Peyer's patch (tissue), 4 donors: Measurements from ENCODE around the gene INSIG2. TPM values are rescaled to one million over a fixed set of nuclear protein-coding genes. Genes with fewer than 3 reads are reported as not detected.

Experiments
- DNase-seq, 3 donors: peaks; one replicate each; pipeline ENCODE4 v3.0.0-alpha.2; 2017 to 2019
- H3K27ac ChIP-seq, 4 donors: fragments of 200-600 bp; sonication (generic); one replicate each; pipeline ENCODE4 v1.5.1; 2016 to 2019
- H3K27me3 ChIP-seq, 2 donors: fragments of 200-600 bp; sonication (generic); one replicate each; pipeline ENCODE4 v1.5.1; 2019
- H3K36me3 ChIP-seq, 3 donors: fragments of 200-600 bp; sonication (generic); one replicate each; pipeline ENCODE4 v1.5.1; 2016 to 2019
- H3K4me1 ChIP-seq, 4 donors: fragments of 200-600 bp; sonication (generic); one replicate each; pipeline ENCODE4 v1.5.1; 2016 to 2019
- H3K4me3 ChIP-seq, 4 donors: fragments of 200-600 bp; sonication (generic); 1 replicate in 3 of 4; 2 replicates in 1 of 4; pipeline ENCODE4 v1.5.1; 2016 to 2019; ENCODE audit warnings: mild to moderate bottlenecking in 1 of 4
- H3K9me3 ChIP-seq, 4 donors: fragments of 200-600 bp; sonication (generic); one replicate each; pipeline ENCODE4 v1.5.1; 2016 to 2019; ENCODE audit warnings: mild to moderate bottlenecking in 1 of 4
- POLR2A ChIP-seq, 2 donors: fragments of 450-650 bp; IDR thresholded peaks; one replicate each; pipeline ENCODE4 v1.5.1; 2017; ENCODE audit warnings: antibody characterized with exemption in 2 of 2, mild to moderate bottlenecking in 2 of 2, moderate library complexity in 2 of 2
- total RNA-seq, 4 donors: library from RNA; depleted of rRNA; stranded (reverse); fragments of >200 nt; gene quantifications; one replicate each; pipeline ENCODE4 v1.1.0, GENCODE V29; 2016
- TF ChIP-seq, protein P1 (sequence below), 6 experiments: fragments of 450-650 bp in 4 of 6; fragments of 200-600 bp in 2 of 6; sonication (generic) in 1 of 6; IDR thresholded peaks; one replicate each; pipeline ENCODE4 v1.5.1; 2017 to 2019; ENCODE audit warnings: antibody characterized with exemption in 6 of 6, mild to moderate bottlenecking in 3 of 6, moderate library complexity in 1 of 6

The INSIG2 gene
- total RNA-seq, 4 donors from 2014 or later, result 11.4 to 29.7 (median 21.5) TPM

DNA sequence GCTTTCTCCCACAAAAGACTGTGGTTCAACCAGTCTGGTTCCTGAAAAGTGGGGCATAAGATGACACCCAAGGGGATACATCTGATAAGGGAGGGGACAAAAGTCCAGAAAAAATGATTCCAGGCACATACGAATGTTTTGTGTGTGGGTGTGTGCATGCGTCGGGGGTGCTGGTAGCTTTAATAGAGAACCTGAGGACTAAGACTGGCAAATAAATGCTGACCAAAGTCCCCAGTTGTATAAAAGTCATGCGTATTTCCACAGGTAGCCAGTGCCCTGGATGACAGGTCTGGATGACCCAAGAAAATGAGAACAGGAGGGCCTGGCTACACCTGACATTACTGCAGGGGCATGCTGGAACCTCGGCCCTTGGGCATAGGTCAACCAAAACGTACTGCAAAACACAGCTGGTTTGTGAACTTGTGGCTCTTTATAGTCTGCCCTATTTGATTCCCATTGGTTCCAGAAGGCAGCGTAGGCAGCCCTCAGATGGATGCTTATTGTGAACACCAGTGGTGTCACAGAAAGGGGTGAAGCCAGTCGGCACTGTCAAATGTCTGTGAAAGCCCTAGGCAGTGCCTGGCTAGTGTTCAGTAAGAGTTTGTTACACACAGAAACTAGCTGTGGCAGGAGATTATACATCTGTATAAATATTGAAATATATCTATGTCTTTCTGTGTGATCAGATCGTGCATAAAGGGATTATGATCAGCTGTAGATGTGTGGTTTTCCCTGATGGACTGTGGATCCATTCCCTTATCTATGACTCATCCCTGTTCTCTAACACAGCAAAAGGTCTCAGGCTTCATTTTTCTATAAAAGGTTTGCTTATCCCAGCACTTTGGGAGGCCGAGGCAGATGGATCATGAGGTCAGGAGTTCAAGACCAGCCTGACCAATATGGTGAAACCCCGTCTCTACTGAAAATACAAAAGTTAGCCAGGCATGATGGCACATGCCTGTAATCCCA lies 58.3 kb downstream of the INSIG2 start:
- DNase-seq, result peak in 2 of 3 donors; percentile 54 to 60

GRCh38 chr2:118148133-118148532 lies 59.9 kb downstream of the INSIG2 start:
- TF ChIP-seq, protein P1, sequence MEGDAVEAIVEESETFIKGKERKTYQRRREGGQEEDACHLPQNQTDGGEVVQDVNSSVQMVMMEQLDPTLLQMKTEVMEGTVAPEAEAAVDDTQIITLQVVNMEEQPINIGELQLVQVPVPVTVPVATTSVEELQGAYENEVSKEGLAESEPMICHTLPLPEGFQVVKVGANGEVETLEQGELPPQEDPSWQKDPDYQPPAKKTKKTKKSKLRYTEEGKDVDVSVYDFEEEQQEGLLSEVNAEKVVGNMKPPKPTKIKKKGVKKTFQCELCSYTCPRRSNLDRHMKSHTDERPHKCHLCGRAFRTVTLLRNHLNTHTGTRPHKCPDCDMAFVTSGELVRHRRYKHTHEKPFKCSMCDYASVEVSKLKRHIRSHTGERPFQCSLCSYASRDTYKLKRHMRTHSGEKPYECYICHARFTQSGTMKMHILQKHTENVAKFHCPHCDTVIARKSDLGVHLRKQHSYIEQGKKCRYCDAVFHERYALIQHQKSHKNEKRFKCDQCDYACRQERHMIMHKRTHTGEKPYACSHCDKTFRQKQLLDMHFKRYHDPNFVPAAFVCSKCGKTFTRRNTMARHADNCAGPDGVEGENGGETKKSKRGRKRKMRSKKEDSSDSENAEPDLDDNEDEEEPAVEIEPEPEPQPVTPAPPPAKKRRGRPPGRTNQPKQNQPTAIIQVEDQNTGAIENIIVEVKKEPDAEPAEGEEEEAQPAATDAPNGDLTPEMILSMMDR (IDR thresholded peaks at IDR 0.05), result no peak
- TF ChIP-seq POLR2A (IDR thresholded peaks at IDR 0.05), result no peak
- Histone ChIP-seq H3K4me3 (no peak overlapping the region), H3K27me3 (no peaks in the 10 kb centered on the region), H3K36me3 (no peaks in the 10 kb centered on the region), H3K27ac (no peak overlapping the region), H3K4me1 (no peaks in the 10 kb centered on the region), H3K9me3 (no peaks in the 10 kb centered on the region)
- DNase-seq, result no peak

More for the DNA sequence above, 58.3 kb downstream of the INSIG2 start:
- H3K27me3 ChIP-seq, result no peaks in the 10 kb centered on the region
- peak overlapping the region in 2 of 4 donors; percentile 36 to 39 for H3K27ac ChIP-seq
- TF ChIP-seq, protein P1 (IDR thresholded peaks at IDR 0.05), result no peak
- no peak for TF ChIP-seq POLR2A (IDR thresholded peaks at IDR 0.05)
- peak overlapping the region in 1 of 4 donors; percentile 1 for H3K4me3 ChIP-seq
- H3K9me3 ChIP-seq, result no peaks in the 10 kb centered on the region
- H3K4me1 ChIP-seq, result no peaks in the 10 kb centered on the region
- H3K36me3 ChIP-seq, result no peaks in the 10 kb centered on the region

- TF ChIP-seq, protein P1 (IDR thresholded peaks at IDR 0.05), result peak in 3 of 6 experiments; percentile 49 to 73 (median 66)
- TF ChIP-seq POLR2A (IDR thresholded peaks at IDR 0.05), result no peak
- no peaks in the 10 kb centered on the region for H3K4me1 ChIP-seq
- H3K27me3 ChIP-seq, result no peaks in the 10 kb centered on the region
- DNase-seq, result no peak
- no peaks in the 10 kb centered on the region for H3K36me3 ChIP-seq
- H3K9me3 ChIP-seq, result no peaks in the 10 kb centered on the region
- H3K4me3 ChIP-seq, result no peak overlapping the region
- no peak overlapping the region for H3K27ac ChIP-seq
Measured at GRCh38 chr2:118148809-118149208, 60.5 kb downstream of the INSIG2 start.

DNA sequence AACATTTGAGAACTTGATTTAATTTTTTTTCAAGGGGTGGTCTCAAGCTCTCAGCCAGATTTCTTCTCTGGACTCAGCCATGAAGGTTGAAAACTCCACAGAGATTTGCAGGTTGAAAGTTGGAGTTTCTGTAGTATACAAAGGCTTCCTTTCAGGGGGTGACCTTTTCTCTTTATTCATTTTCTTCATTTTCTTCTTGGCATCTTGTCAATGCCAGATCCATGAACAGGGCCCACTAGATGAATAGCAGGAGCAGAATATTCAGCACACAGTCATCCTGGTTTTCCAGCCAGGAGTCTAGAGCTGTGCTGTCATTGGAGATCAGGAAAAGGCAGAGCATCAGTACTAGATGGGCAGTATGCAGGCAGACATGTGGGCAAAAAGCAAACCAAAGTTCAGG lies 62.0 kb downstream of the INSIG2 start:
- Histone ChIP-seq H3K9me3 (no peaks in the 10 kb centered on the region), H3K27me3 (no peaks in the 10 kb centered on the region), H3K4me3 (no peak overlapping the region), H3K36me3 (no peaks in the 10 kb centered on the region), H3K4me1 (no peaks in the 10 kb centered on the region), H3K27ac (no peak overlapping the region)
- TF ChIP-seq, protein P1 (IDR thresholded peaks at IDR 0.05), result no peak
- TF ChIP-seq POLR2A (IDR thresholded peaks at IDR 0.05), result no peak
- DNase-seq, result no peak

DNA sequence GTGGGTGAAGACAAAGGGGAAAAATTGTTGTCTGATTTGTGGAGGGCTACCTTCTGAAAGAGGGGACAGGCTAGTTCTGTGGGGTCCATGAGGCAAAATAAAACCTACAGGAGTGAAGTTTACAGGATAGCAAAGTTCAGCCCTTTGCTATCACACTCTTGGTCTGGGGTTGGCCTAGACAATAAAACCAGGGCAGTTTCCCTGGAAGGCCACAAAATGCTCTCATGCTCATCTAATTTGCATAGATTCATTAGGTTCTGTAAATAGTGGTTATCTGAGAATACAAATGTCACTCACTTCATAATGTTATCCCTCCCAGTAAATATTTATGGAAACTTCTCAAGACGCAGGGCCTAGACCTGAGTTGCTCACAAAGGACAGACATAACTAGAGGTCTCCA lies 63.6 kb downstream of the INSIG2 start:
- Histone ChIP-seq H3K27ac (no peak overlapping the region), H3K9me3 (no peaks in the 10 kb centered on the region), H3K27me3 (no peaks in the 10 kb centered on the region), H3K4me1 (no peaks in the 10 kb centered on the region), H3K4me3 (no peak overlapping the region), H3K36me3 (no peaks in the 10 kb centered on the region)
- DNase-seq, result no peak
- TF ChIP-seq POLR2A (IDR thresholded peaks at IDR 0.05), result no peak
- TF ChIP-seq, protein P1 (IDR thresholded peaks at IDR 0.05), result no peak
